NB4 (cell line): ENCODE measurements around the gene SCUBE3.

ENCODE experiments used
- DNase-seq: peaks from one replicate; pipeline ENCODE4 v3.0.0; 2010; ENCODE audit warnings: low read depth
- H3K4me3 ChIP-seq: one replicate; pipeline ENCODE4 v1.5.1; 2011; ENCODE audit warnings: mild to moderate bottlenecking, low read depth, low read length, moderate library complexity
- CTCF ChIP-seq: IDR thresholded peaks from one replicate; pipeline ENCODE4 v1.5.1; 2012; ENCODE audit warnings: low read depth, low read length
- MAX ChIP-seq: IDR thresholded peaks from 2 replicates; pipeline ENCODE4 v1.6.1; 2011; ENCODE audit warnings: low read depth, low read length
- MYC ChIP-seq: IDR thresholded peaks from 2 replicates; pipeline ENCODE4 v1.6.1; 2011; ENCODE audit warnings: low read depth, low read length
- POLR2A ChIP-seq: IDR thresholded peaks from 2 replicates; pipeline ENCODE4 v1.6.1; 2011; ENCODE audit warnings: mild to moderate bottlenecking; ENCODE audit not compliant: insufficient read length; ENCODE audit errors: extremely low read depth

The SCUBE3 gene

GRCh38 chr6:35214869-35215664, 1.3 kb downstream of the SCUBE3 start:
- DNase-seq = no peak
- H3K4me3 ChIP-seq = no peak overlapping the region
- TF ChIP-seq POLR2A (no peak), MAX (no peak), CTCF (no peak), MYC (no peak)

DNA sequence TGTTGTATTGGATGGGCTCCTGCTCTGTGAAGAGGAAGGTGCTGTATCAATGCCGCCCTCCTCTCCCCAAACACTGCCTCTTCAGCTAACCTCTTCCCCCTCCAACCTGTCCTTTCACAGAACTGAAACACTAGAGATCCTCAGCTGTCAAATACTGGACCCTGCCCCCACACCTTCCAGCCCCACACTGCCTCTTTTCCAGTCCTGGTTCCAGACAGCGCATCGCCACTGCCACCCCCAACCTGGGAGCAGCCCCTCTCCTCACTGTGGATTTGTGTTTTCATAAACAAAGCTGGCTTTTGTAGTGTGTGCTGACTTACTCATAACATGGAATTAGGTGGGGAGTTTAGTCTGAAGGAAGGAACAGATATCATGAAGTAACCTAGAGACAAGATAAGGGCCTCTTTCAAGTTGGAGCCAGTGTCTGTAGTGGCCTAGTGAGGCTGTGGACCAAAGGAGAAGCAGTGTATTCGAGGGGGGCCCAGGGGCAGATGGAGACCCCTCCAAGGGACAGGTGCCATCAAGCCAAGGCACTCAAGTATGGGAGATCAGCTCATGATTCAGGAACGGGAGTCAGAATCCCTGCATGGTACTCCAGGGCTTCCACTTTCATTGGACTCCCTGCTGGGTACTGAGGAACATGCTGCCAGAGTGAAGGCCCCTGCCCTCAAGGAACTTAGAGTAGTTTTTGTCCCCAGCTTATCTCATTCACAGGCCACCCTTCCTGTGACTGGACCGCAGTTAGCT, 2.1 kb downstream of the SCUBE3 start:
- TF ChIP-seq MYC (no peak), MAX (no peak), POLR2A (no peak)
- no peak for DNase-seq
- H3K4me3 ChIP-seq = no peak overlapping the region

DNA sequence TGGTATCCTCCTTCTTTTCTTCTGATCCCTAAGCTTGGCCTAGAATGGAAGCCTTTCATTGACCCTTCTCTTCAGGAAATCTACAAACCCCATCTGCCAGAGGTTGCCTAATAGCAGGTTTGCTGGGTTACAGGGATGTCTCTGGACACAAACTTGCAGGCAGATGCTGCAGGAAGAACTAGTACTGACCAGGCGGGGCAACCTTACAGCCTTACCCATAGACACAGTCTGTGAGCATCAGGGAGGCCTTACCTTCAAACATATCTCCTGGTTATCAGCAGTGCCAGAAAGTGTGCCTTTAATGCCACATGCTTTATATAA, 2.6 kb downstream of the SCUBE3 start:
- TF ChIP-seq POLR2A (no peak), CTCF (no peak), MAX (no peak), MYC (no peak)
- DNase-seq = no peak
- no peak overlapping the region for H3K4me3 ChIP-seq

GRCh38 chr6:35216851-35217811, 3.4 kb downstream of the SCUBE3 start:
- H3K4me3 ChIP-seq = no peak overlapping the region
- DNase-seq = no peak
- TF ChIP-seq CTCF = no peak
- no peak for TF ChIP-seq MAX
- no peak for TF ChIP-seq POLR2A
- no peak for TF ChIP-seq MYC

- peak; percentile 45 for DNase-seq
- H3K4me3 ChIP-seq = no peak overlapping the region
- TF ChIP-seq POLR2A (no peak), MYC (peak; percentile 23; the same call in 1 of the 2 replicates), CTCF (no peak), MAX (0 out of 2 replicates have a peak, but pooled peaks have one; percentile 38)
Measured at GRCh38 chr6:35218021-35218420, 4.3 kb downstream of the SCUBE3 start.
